GM23248 (cell line): ENCODE data around the gene LAMA4. TPM values are rescaled to one million over a fixed set of nuclear protein-coding genes. Genes with fewer than 3 reads are reported as not detected.
A peak's percentile ranks its signal among the peaks of the same experiment; 100 is the strongest.

Experiments used
- DNase-seq: peaks from one replicate; pipeline ENCODE4 v3.0.0-alpha.2; 2015
- H2AFZ ChIP-seq: fragments of 200-600 bp; sonication (generic); 2 replicates; pipeline ENCODE4 v1.6.1; 2016; ENCODE audit warnings: antibody characterized with exemption
- H3F3A ChIP-seq: fragments of 200-600 bp; sonication (generic); 2 replicates; pipeline ENCODE4 v1.6.1; 2016; ENCODE audit warnings: mild to moderate bottlenecking, antibody characterized with exemption, mixed run types; ENCODE audit not compliant: insufficient read depth
- H3K27ac ChIP-seq: fragments of 200-600 bp; sonication (generic); 2 replicates; pipeline ENCODE4 v1.5.1; 2016; ENCODE audit warnings: mild to moderate bottlenecking
- H3K27me3 ChIP-seq: fragments of 200-600 bp; sonication (generic); replicated peaks from 2 replicates; pipeline ENCODE4 v1.6.1; 2016; ENCODE audit warnings: mild to moderate bottlenecking; ENCODE audit not compliant: insufficient read depth
- H3K36me3 ChIP-seq: fragments of 200-600 bp; sonication (generic); 2 replicates; pipeline ENCODE4 v1.6.1; 2016; ENCODE audit warnings: low read depth, mild to moderate bottlenecking
- H3K4me1 ChIP-seq: fragments of 200-600 bp; sonication (generic); 2 replicates; pipeline ENCODE4 v1.6.1; 2016; ENCODE audit warnings: mild to moderate bottlenecking; ENCODE audit not compliant: insufficient read depth
- H3K4me2 ChIP-seq: fragments of 200-600 bp; sonication (generic); one replicate; pipeline ENCODE4 v1.6.1; 2016; ENCODE audit warnings: mild to moderate bottlenecking; ENCODE audit not compliant: unreplicated experiment
- H3K4me3 ChIP-seq: fragments of 200-600 bp; sonication (generic); 2 replicates; pipeline ENCODE4 v1.5.1; 2016; ENCODE audit warnings: mild to moderate bottlenecking
- H3K79me2 ChIP-seq: fragments of 200-600 bp; sonication (generic); 2 replicates; pipeline ENCODE4 v1.6.1; 2016; ENCODE audit warnings: mild to moderate bottlenecking; ENCODE audit not compliant: insufficient read depth
- H3K9ac ChIP-seq: fragments of 200-600 bp; sonication (generic); 2 replicates; pipeline ENCODE4 v1.6.1; 2016; ENCODE audit warnings: mild to moderate bottlenecking
- H3K9me2 ChIP-seq: fragments of 200-600 bp; sonication (generic); 2 replicates; pipeline ENCODE4 v1.6.1; 2016; ENCODE audit warnings: mixed run types, mild to moderate bottlenecking, moderate library complexity; ENCODE audit not compliant: insufficient read depth
- H3K9me3 ChIP-seq: fragments of 200-600 bp; sonication (generic); one replicate; pipeline ENCODE4 v1.6.1; 2017; ENCODE audit warnings: low read depth
- H4K20me1 ChIP-seq: fragments of 200-600 bp; sonication (generic); 2 replicates; pipeline ENCODE4 v1.6.0; 2016; ENCODE audit not compliant: insufficient read depth
- EZH2 ChIP-seq: fragments of 200-600 bp; sonication (generic); IDR thresholded peaks from 2 replicates; pipeline ENCODE4 v1.6.1; 2018; ENCODE audit warnings: antibody characterized with exemption, mild to moderate bottlenecking; ENCODE audit not compliant: insufficient read depth, poor library complexity, severe bottlenecking
- EZH2phosphoT487 ChIP-seq: fragments of 200-600 bp; sonication (generic); IDR thresholded peaks from 2 replicates; pipeline ENCODE4 v1.6.1; 2018; ENCODE audit warnings: antibody characterized with exemption, moderate library complexity, mild to moderate bottlenecking, low read depth; ENCODE audit not compliant: insufficient read depth
- WGBS, 2 experiments: methylation state at CpG; one replicate each; pipeline ENCODE4 v1.1.6; 2015 to 2017; ENCODE audit warnings: low lambda C conversion rate in 2 of 2, low coverage in 1 of 2; ENCODE audit errors: missing lambda C conversion rate in 2 of 2; 5-methylcytosine and 5-hydroxymethylcytosine counted together
- in situ Hi-C: fragments of 300-500 bp; cut with MboI; formaldehyde crosslinking; loops from 2 replicates; pipeline ENCODE4 v1.15.0; 2020
- polyA plus RNA-seq: library from polyadenylated mRNA; unstranded; fragments of >200 nt; fragmentation: Nextera tagmentation; extraction: Ambion mirVana; gene quantifications from 2 replicates; pipeline ENCODE4 v1.2.1, GENCODE V29; 2016
- total RNA-seq: library from RNA; depleted of rRNA; stranded (reverse); fragments of >200 nt; shearing (Covaris generic); gene quantifications from 2 replicates; pipeline ENCODE4 v1.2.3, GENCODE V29; 2014

The LAMA4 gene
- total and polyA plus RNA-seq, 2 experiments from 2014 or later: 331 to 429 TPM

DNA sequence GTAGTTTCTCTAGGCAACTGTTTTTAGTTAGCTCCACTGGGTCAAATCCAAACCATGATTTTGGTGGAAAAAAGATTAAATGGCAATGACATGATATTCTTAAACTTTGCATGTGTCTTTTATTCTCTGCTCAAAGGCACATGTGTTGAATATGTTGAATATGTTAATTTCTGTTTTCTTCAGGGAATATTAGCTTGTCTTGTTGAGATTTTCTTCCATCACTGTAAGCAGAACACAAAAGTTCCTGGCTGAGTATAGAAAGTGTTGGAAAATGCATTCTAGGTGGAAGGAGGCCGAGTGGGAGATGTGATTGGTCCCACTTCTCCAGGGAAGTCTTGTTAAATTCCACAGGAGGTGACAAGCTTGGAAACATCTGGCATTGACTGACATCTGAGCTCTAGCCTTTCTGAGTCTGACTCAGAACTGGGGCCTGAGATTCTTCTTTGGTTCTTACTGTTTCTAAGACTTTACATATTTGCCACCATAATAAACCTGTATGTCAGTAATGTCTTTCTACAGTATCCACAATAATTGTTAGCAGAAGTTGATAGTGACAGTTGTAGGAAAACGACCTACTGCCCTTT is 81.1 kb downstream of the LAMA4 start:
- 0 out of 2 replicates have a peak overlapping the region, but pooled peaks have one; percentile 7 for H3K27ac ChIP-seq
- no peaks in the 10 kb centered on the region for H3K9me2 ChIP-seq
- in situ Hi-C loops: loop anchor here (10.0 kb wide), 1 partner anchor 201 kb away; no protein-coding TSS in a partner anchor
- H4K20me1 ChIP-seq: no peaks in the 10 kb centered on the region
- no peaks in the 10 kb centered on the region for H3K27me3 ChIP-seq
- no peak for DNase-seq
- H3K79me2 ChIP-seq: peaks cover 4% of the 10 kb centered on the region; the same call in 1 of the 2 replicates
- H3K4me1 ChIP-seq: no peaks in the 10 kb centered on the region
- H3K4me3 ChIP-seq: no peak overlapping the region
- no peak overlapping the region for H2AFZ ChIP-seq
- TF ChIP-seq EZH2phosphoT487: no peak
- TF ChIP-seq EZH2: no peak
- no peak overlapping the region for H3K4me2 ChIP-seq
- peaks cover 97% of the 10 kb centered on the region for H3K36me3 ChIP-seq
- WGBS, 2 experiments: 19 to 28% methylated on average over 2 of the region's 2 CpGs
- H3K9me3 ChIP-seq: no peaks in the 10 kb centered on the region
- peaks cover 86% of the 10 kb centered on the region for H3F3A ChIP-seq
- no peak overlapping the region for H3K9ac ChIP-seq

DNA sequence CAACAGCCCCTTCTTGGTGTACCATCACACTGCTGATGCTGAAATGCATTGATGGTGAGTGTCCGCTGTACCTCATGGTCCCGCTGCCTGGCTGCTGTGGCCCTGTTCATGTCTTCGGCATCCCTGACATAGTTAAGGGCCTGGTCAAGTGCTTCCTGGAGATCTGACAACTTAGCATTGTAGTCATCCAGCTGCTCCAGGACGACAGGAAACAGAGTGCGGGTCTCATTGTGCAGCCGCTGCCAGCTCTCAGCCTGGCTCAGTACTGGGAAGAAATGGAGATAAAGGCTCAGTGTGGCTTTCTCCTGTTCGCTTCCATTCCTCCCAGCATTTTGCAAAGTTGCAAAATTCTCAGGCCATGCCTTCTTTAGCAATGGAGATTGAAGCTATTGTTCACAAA is 81.8 kb downstream of the LAMA4 start:
- H3K9me3 ChIP-seq: no peaks in the 10 kb centered on the region
- H3K79me2 ChIP-seq: peaks cover 4% of the 10 kb centered on the region; the same call in 1 of the 2 replicates
- H4K20me1 ChIP-seq: no peaks in the 10 kb centered on the region
- 92 to 97% methylated on average over 7 of the region's 7 CpGs for WGBS, 2 experiments
- in situ Hi-C loops: loop anchor here (10.0 kb wide), 1 partner anchor 202 kb away; no protein-coding TSS in a partner anchor
- H3K9me2 ChIP-seq: no peaks in the 10 kb centered on the region
- H3K4me2 ChIP-seq: no peak overlapping the region
- no peak for TF ChIP-seq EZH2phosphoT487
- TF ChIP-seq EZH2: no peak
- no peaks in the 10 kb centered on the region for H3K27me3 ChIP-seq
- peaks cover 91% of the 10 kb centered on the region for H3K36me3 ChIP-seq
- no peak for DNase-seq
- no peak overlapping the region for H2AFZ ChIP-seq
- no peaks in the 10 kb centered on the region for H3K4me1 ChIP-seq
- no peak overlapping the region for H3K4me3 ChIP-seq
- H3F3A ChIP-seq: peaks cover 78% of the 10 kb centered on the region
- H3K27ac ChIP-seq: no peak overlapping the region
- no peak overlapping the region for H3K9ac ChIP-seq

DNA sequence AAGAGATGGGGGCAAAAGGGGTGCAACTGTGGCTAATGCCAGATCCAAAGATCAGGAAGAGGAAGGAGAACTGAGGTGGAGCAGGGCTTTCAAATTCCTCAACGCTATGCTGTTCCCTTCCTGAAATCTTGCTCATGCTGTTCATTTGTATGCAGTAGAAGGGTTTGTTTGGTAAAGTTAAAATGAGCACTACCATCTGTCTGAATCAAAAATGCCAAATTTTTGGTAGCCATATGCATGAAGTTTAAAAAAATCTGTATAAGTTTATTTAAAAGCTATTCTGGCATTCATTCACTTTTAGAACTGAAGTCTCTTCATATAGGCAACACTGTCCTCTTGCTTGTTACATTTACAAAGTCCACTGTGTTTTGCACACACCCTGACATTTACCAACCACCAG is 84.8 kb downstream of the LAMA4 start:
- Histone ChIP-seq H3F3A (peaks cover 78% of the 10 kb centered on the region), H3K27me3 (no peaks in the 10 kb centered on the region), H3K79me2 (peaks cover 16% of the 10 kb centered on the region), H3K4me1 (no peaks in the 10 kb centered on the region), H3K9ac (no peak overlapping the region), H3K9me3 (no peaks in the 10 kb centered on the region), H4K20me1 (no peaks in the 10 kb centered on the region), H3K27ac (no peak overlapping the region), H3K9me2 (no peaks in the 10 kb centered on the region), H3K36me3 (peaks cover 91% of the 10 kb centered on the region), H3K4me3 (no peak overlapping the region), H3K4me2 (no peak overlapping the region), H2AFZ (no peak overlapping the region)
- in situ Hi-C loops: no loop called here
- TF ChIP-seq EZH2phosphoT487 (no peak), EZH2 (no peak)
- DNase-seq: no peak
- 71 to 76% methylated on average over 1 of the region's 1 CpG for WGBS, 2 experiments

DNA sequence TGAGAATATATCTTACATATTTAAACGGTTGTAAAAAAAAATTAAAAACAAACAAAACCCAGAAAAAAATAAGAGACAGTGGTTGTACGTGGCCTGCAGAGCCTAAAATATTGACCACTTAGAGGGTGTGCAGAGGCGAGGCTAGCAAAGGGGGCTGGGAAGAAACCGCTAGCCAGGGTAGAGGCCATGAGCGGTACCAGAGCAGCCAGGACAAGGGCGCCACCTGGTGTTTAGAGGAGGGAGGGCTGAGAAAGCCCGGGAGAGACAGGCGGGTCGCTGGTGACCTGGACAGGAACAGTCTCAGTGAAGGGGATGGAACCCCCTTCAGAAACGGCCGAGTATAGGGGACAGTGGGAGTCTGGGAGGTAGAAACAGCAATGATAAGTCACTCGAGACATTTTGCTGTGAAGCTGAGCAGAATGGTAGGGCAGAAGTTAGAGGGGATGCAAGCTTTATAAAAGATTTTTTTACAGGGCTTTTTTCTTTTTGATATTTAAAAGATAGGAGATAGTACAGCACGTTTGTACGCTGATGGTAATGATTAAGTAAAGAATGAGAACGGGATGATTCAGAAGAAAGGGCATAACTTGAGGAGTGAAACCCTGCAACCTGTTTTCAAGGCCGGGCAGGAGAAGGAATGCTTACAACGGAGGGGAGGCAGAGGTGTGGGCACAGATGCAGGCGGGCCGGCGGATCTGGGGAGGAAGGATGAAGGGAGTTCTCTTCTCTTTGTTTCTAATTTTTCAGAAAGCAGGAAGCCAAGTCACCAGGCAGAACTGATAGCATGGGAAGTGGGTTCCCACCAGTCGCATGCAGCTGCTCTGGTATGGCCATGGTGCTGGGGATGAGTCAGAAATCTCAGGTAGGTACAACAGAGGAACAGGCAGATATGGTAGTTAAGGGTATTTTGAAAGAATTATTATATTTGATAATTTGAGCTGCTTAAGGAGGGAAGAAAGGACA is 90.8 kb downstream of the LAMA4 start:
- in situ Hi-C loops: no loop called here
- peaks cover 92% of the 10 kb centered on the region for H3K36me3 ChIP-seq
- no peak overlapping the region for H3K27ac ChIP-seq
- H3K4me3 ChIP-seq: no peak overlapping the region
- no peak overlapping the region for H2AFZ ChIP-seq
- no peaks in the 10 kb centered on the region for H3K27me3 ChIP-seq
- TF ChIP-seq EZH2: no peak
- TF ChIP-seq EZH2phosphoT487: no peak
- no peaks in the 10 kb centered on the region for H3K4me1 ChIP-seq
- H4K20me1 ChIP-seq: no peaks in the 10 kb centered on the region
- no peak overlapping the region for H3K4me2 ChIP-seq
- H3F3A ChIP-seq: peaks cover 74% of the 10 kb centered on the region
- no peak overlapping the region for H3K9ac ChIP-seq
- H3K79me2 ChIP-seq: peaks cover 19% of the 10 kb centered on the region
- 76 to 78% methylated on average over 21 of the region's 21 CpGs for WGBS, 2 experiments
- H3K9me3 ChIP-seq: no peaks in the 10 kb centered on the region
- H3K9me2 ChIP-seq: no peaks in the 10 kb centered on the region
- peak; percentile 46 for DNase-seq
